HFF-Myc (cell line): ENCODE data around the gene PPP2R5C.

Source experiments
- DNase-seq: peaks from one replicate; pipeline ENCODE4 v3.0.0-alpha.2; 2011; ENCODE audit warnings: low read depth; ENCODE audit errors: extremely low read depth
- H3K4me3 ChIP-seq: replicated peaks from 2 replicates; pipeline ENCODE4 v1.5.1; 2011; ENCODE audit warnings: low read depth, mild to moderate bottlenecking, control low read depth, low read length
- CTCF ChIP-seq: IDR thresholded peaks from 2 replicates; pipeline ENCODE4 v1.5.1; 2012; ENCODE audit warnings: mild to moderate bottlenecking, low read depth, low read length, control low read depth; ENCODE audit errors: missing control alignments

PPP2R5C gene

GRCh38 chr14:101900253-101900652, 138.7 kb downstream of the PPP2R5C start:
- no peak overlapping the region for H3K4me3 ChIP-seq
- no peak for TF ChIP-seq CTCF
- no peak for DNase-seq

- no peak overlapping the region for H3K4me3 ChIP-seq
- no peak for DNase-seq
- TF ChIP-seq CTCF: no peak
These were observed 141.6 kb downstream of the PPP2R5C start for GRCh38 chr14:101903111-101903561.

- H3K4me3 ChIP-seq: no peak overlapping the region
- TF ChIP-seq CTCF: no peak
- DNase-seq: no peak
These were observed 144.1 kb downstream of the PPP2R5C start for GRCh38 chr14:101905614-101906013.

- H3K4me3 ChIP-seq: no peak overlapping the region
- TF ChIP-seq CTCF: no peak
- DNase-seq: no peak
These were observed 145.1 kb downstream of the PPP2R5C start for GRCh38 chr14:101906645-101907044.

GRCh38 chr14:101907619-101908018, 146.1 kb downstream of the PPP2R5C start:
- no peak for DNase-seq
- no peak for TF ChIP-seq CTCF

GRCh38 chr14:101908795-101909194, 147.3 kb downstream of the PPP2R5C start:
- no peak for DNase-seq
- no peak overlapping the region for H3K4me3 ChIP-seq
- TF ChIP-seq CTCF: no peak

More at GRCh38 chr14:101907619-101908018, 146.1 kb downstream of the PPP2R5C start:
- no peak overlapping the region for H3K4me3 ChIP-seq
